DOHH2 (cell line): Measurements from ENCODE around the gene RPP30.

Source experiments
- CTCF ChIP-seq: fragments of 200-600 bp; sonication (generic); IDR thresholded peaks from one replicate; pipeline ENCODE4 v1.5.1; 2014; ENCODE audit warnings: antibody characterized with exemption, mild to moderate bottlenecking, low read depth, low read length; ENCODE audit not compliant: poor library complexity, severe bottlenecking
- EZH2phosphoT487 ChIP-seq: fragments of 200-600 bp; sonication (generic); IDR thresholded peaks from 2 replicates; pipeline ENCODE4 v1.6.1; 2017; ENCODE audit warnings: borderline replicate concordance, mild to moderate bottlenecking, antibody characterized with exemption, low read length, moderate library complexity, mixed read lengths

DNA sequence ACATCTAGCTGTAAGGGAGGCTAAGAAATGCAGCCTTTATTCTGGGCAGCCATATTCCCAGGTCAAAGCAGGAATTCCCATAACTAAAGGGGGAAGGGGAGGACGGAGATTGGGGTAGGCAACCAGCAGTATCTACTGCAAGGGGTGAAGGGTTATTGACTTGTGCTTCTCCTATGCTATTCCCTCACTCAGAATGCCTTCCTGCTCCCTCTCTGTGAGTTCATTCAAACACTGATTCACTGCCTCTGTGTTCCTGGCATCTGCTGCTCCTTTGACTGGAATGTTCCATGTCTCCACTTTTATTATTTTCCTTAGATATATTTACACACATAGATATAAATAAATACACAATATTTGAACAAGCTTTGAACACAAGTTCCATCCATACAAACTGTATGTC lies 25.0 kb upstream of the RPP30 start:
- no peak for TF ChIP-seq CTCF
- no peak for TF ChIP-seq EZH2phosphoT487
